Measurements from ENCODE around the gene EVA1C.

Gene EVA1C

GRCh38 chr21:32515874-32516273 lies 103.4 kb downstream of the EVA1C start:
- no peak overlapping the region for H3K4me3 ChIP-seq (ENCODE audit: low read length)
- no peaks in the 10 kb centered on the region for H4K20me1 ChIP-seq (ENCODE audit: insufficient read depth, low read length)
- no peaks in the 10 kb centered on the region for H3K79me2 ChIP-seq (ENCODE audit: low read length)
- no peaks in the 10 kb centered on the region for H3K9me3 ChIP-seq (ENCODE audit: insufficient read depth, low read length)
- H3K9ac ChIP-seq (ENCODE audit: low read length): no peak overlapping the region
- TF ChIP-seq, protein P1, sequence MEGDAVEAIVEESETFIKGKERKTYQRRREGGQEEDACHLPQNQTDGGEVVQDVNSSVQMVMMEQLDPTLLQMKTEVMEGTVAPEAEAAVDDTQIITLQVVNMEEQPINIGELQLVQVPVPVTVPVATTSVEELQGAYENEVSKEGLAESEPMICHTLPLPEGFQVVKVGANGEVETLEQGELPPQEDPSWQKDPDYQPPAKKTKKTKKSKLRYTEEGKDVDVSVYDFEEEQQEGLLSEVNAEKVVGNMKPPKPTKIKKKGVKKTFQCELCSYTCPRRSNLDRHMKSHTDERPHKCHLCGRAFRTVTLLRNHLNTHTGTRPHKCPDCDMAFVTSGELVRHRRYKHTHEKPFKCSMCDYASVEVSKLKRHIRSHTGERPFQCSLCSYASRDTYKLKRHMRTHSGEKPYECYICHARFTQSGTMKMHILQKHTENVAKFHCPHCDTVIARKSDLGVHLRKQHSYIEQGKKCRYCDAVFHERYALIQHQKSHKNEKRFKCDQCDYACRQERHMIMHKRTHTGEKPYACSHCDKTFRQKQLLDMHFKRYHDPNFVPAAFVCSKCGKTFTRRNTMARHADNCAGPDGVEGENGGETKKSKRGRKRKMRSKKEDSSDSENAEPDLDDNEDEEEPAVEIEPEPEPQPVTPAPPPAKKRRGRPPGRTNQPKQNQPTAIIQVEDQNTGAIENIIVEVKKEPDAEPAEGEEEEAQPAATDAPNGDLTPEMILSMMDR (IDR thresholded peaks at IDR 0.05; ENCODE audit: low read depth, low read length): no peak
- H3K27ac ChIP-seq (ENCODE audit: low read length): no peak overlapping the region
- H3K4me1 ChIP-seq (ENCODE audit: low read length): no peaks in the 10 kb centered on the region
- H2AFZ ChIP-seq (ENCODE audit: low read depth, low read length): no peak overlapping the region
- H3K36me3 ChIP-seq (replicated peaks; ENCODE audit: low read depth, low read length): no peaks in the 10 kb centered on the region
- H3K27me3 ChIP-seq (ENCODE audit: low read depth, low read length): no peaks in the 10 kb centered on the region
- H3K4me2 ChIP-seq (ENCODE audit: low read length): no peak overlapping the region

DNA sequence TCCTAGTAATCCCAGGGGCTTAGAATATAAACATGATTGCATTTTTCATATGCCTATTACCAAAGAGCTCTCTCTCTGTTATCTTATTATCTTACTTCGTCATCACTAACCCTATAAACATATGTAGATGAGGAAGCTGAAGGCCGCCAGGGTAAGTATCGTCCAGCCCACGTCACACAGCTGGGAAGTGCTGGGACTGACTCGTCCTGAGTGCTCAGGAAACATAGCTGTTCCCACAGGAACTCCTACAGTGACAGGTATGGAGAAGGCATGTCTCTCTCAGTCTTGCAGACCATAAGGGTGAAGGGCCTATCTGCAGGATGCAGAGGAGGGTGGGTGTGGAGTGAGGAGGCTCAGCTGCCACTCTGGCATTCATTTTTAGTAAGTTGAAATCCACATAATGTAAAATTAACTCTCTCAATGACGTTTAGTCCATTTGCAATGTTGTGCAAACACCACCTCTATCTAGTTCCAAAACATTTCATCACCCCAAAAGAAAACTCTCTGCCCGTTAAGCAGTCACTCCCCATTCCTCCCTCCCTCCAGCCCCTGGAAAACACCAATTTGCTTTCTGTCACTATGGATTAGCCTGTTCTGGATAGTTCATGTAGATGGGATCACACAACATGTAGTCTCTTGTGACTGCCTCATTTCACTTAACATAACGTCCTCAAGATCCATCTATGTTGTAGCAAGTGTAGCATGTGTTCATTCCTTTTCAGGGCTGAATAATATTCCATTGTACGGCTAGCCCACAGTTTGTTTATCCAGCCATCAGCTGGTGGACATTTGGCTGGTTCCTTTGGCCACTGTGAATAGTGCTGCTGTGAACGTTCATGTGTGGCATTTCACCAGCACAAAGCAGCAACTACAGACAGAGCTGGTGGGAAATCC lies 104.5 kb downstream of the EVA1C start:
- no peak overlapping the region for H3K4me3 ChIP-seq (ENCODE audit: low read length)
- H3K79me2 ChIP-seq (ENCODE audit: low read length): no peaks in the 10 kb centered on the region
- H3K4me1 ChIP-seq (ENCODE audit: low read length): no peaks in the 10 kb centered on the region
- H3K27ac ChIP-seq (ENCODE audit: low read length): no peak overlapping the region
- no peak overlapping the region for H3K9ac ChIP-seq (ENCODE audit: low read length)
- TF ChIP-seq EZH2phosphoT487 (IDR thresholded peaks at IDR 0.05; ENCODE audit: low read depth): no peak
- TF ChIP-seq, protein P1 (IDR thresholded peaks at IDR 0.05; ENCODE audit: low read depth, low read length): no peak
- no peak overlapping the region for H3K4me2 ChIP-seq (ENCODE audit: low read length)
- H3K36me3 ChIP-seq (replicated peaks; ENCODE audit: low read depth, low read length): no peaks in the 10 kb centered on the region
- H4K20me1 ChIP-seq (ENCODE audit: insufficient read depth, low read length): no peaks in the 10 kb centered on the region
- no peak overlapping the region for H2AFZ ChIP-seq (ENCODE audit: low read depth, low read length)
- no peaks in the 10 kb centered on the region for H3K9me3 ChIP-seq (ENCODE audit: insufficient read depth, low read length)
- no peaks in the 10 kb centered on the region for H3K27me3 ChIP-seq (ENCODE audit: low read depth, low read length)

GRCh38 chr21:32519945-32520874 lies 107.7 kb downstream of the EVA1C start:
- TF ChIP-seq, protein P1 (IDR thresholded peaks at IDR 0.05; ENCODE audit: low read depth, low read length): no peak
- no peak for TF ChIP-seq EZH2phosphoT487 (IDR thresholded peaks at IDR 0.05; ENCODE audit: low read depth)
- H3K9ac ChIP-seq (ENCODE audit: low read length): no peak overlapping the region
- no peaks in the 10 kb centered on the region for H3K27me3 ChIP-seq (ENCODE audit: low read depth, low read length)
- H3K79me2 ChIP-seq (ENCODE audit: low read length): no peaks in the 10 kb centered on the region
- H3K36me3 ChIP-seq (replicated peaks; ENCODE audit: low read depth, low read length): no peaks in the 10 kb centered on the region
- no peak overlapping the region for H3K4me2 ChIP-seq (ENCODE audit: low read length)
- no peak overlapping the region for H3K4me3 ChIP-seq (ENCODE audit: low read length)
- no peaks in the 10 kb centered on the region for H4K20me1 ChIP-seq (ENCODE audit: insufficient read depth, low read length)
- no peak overlapping the region for H2AFZ ChIP-seq (ENCODE audit: low read depth, low read length)
- H3K4me1 ChIP-seq (ENCODE audit: low read length): no peaks in the 10 kb centered on the region
- no peaks in the 10 kb centered on the region for H3K9me3 ChIP-seq (ENCODE audit: insufficient read depth, low read length)
- H3K27ac ChIP-seq (ENCODE audit: low read length): no peak overlapping the region

Data from OCI-LY3 (cell line).